A549 (cell line): ENCODE results near the gene MEF2B.

Source experiments
- CEBPB ChIP-seq, 2 experiments: fragments of >200 bp in 1 of 2; sonication (Bioruptor Twin) in 1 of 2; formaldehyde crosslinking in 1 of 2; IDR thresholded peaks; 2 replicates each; pipeline ENCODE4 v1.6.1; 2012 to 2016
- CHD2 ChIP-seq: fragments of 150-350 bp; IDR thresholded peaks from 2 replicates; pipeline ENCODE4 v1.6.1; 2014; ENCODE audit warnings: low read length; ENCODE audit not compliant: partially characterized antibody
- CTCF ChIP-seq: fragments of >200 bp; sonication (Bioruptor Twin); formaldehyde crosslinking; IDR thresholded peaks from 3 replicates; pipeline ENCODE4 v1.5.1; 2016
- ESRRA ChIP-seq: fragments of 150-350 bp; IDR thresholded peaks from 2 replicates; pipeline ENCODE4 v1.6.1; 2014; ENCODE audit warnings: mild to moderate bottlenecking, low read length, borderline replicate concordance
- FOSB ChIP-seq: fragments of 250-450 bp; sonication (Bioruptor Pico); IDR thresholded peaks from 2 replicates; pipeline ENCODE4 v1.5.0; 2020; ENCODE audit warnings: mild to moderate bottlenecking, moderate library complexity
- HMGXB4 ChIP-seq: fragments of 250-450 bp; sonication (Bioruptor Pico); IDR thresholded peaks from 2 replicates; pipeline ENCODE4 v1.5.0; 2021; ENCODE audit warnings: mild to moderate bottlenecking, moderate library complexity, borderline replicate concordance
- JUN ChIP-seq, 2 experiments: fragments of >200 bp; sonication (Bioruptor Twin); formaldehyde crosslinking; IDR thresholded peaks; 2 replicates in 1 of 2; 3 replicates in 1 of 2; pipeline ENCODE4 v1.6.1; 2016 to 2017
- PBX3 ChIP-seq: IDR thresholded peaks from 2 replicates; pipeline ENCODE4 v1.6.1; 2012
- POLR2A ChIP-seq: IDR thresholded peaks from 2 replicates; pipeline ENCODE4 v1.6.1; 2012; ENCODE audit warnings: mild to moderate bottlenecking, low read length
- REST ChIP-seq: fragments of 200-600 bp; sonication (generic); IDR thresholded peaks from 2 replicates; pipeline ENCODE4 v1.6.1; 2016; ENCODE audit warnings: antibody characterized with exemption, mild to moderate bottlenecking, moderate library complexity
- RFX5 ChIP-seq: fragments of 450-650 bp; IDR thresholded peaks from 2 replicates; pipeline ENCODE4 v1.7.1; 2014; ENCODE audit warnings: antibody characterized with exemption, mild to moderate bottlenecking, moderate library complexity

- TF ChIP-seq CTCF (no peak), PBX3 (no peak), POLR2A (no peak), ESRRA (no peak), HMGXB4 (CRISPR knock-in tag) (no peak), CEBPB (IDR thresholded peaks at IDR 0.05) (no peak), CHD2 (no peak), RFX5 (no peak), JUN (IDR thresholded peaks at IDR 0.05) (no peak), FOSB (CRISPR knock-in tag) (no peak), REST (no peak)
These were observed 48.8 kb upstream of the MEF2B start for GRCh38 chr19:19218911-19219310.
